ENCODE results near the gene ATXN7L1. TPM values are rescaled to one million over a fixed set of nuclear protein-coding genes. Genes with fewer than 3 reads are reported as not detected.
A peak's percentile ranks its signal among the peaks of the same experiment; 100 is the strongest.
"Not testable (repeated sequence)": the region's sequence is repeated elsewhere in the genome, so short reads cannot be mapped to it uniquely, and the experiment has no call there.

The ATXN7L1 gene
- total RNA-seq, 1 experiment from 2014 or later, result 14.6 TPM

DNA sequence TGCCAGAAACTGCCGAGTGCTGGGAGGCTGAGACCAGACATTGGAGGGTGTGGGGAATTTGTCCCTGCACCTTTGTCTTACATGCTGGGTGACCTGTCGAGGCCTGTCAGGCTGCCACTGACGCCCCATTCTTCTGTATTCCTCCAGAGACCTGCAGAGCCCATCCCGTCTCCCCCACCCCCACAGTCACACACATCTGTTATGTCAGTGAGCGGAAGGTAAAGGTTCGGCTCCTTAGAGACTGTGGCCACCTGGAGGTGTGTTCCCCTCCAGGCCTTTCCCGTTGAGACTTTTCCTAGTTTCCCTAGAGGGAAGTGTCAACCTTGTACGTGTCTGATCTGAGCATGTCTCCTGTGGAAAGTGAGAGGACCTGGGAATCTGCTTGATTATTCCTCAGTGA is 84.5 kb downstream of the ATXN7L1 start:
- H3K79me2 ChIP-seq (ENCODE audit: low read depth), result no peaks in the 10 kb centered on the region
- no TSS peak for BruUV-seq (replicated peaks)
- intact Hi-C loops (cut with micrococcal nuclease; ENCODE audit: unreplicated experiment), result loop anchor here (1.0 to 2.0 kb wide), 2 partner anchors 15 to 38 kb away; no protein-coding TSS in a partner anchor
- H3K9me2 ChIP-seq (ENCODE audit: insufficient read depth), result no peaks in the 10 kb centered on the region
- H3K4me2 ChIP-seq, result peak overlapping the region; percentile 16; the same call in 1 of the 2 replicates
- H3K27me3 ChIP-seq (ENCODE audit: insufficient read depth, low read depth), result no peaks in the 10 kb centered on the region
- H3K36me3 ChIP-seq (ENCODE audit: low read depth), result no peaks in the 10 kb centered on the region
- ChIA-PET CTCF (no interaction called here), POLR2A (ENCODE audit: unreplicated experiment) (no interaction called here)
- H3K4me1 ChIP-seq (replicated peaks; ENCODE audit: insufficient read depth), result peaks cover 62% of the 10 kb centered on the region
- no peak for TF ChIP-seq EZH2 (IDR thresholded peaks at IDR 0.05; ENCODE audit: low read depth)
- no peak for TF ChIP-seq CTCF (conservative IDR thresholded peaks at IDR 0.05)
- peaks cover 20% of the 10 kb centered on the region; the same call in 1 of the 2 replicates for H3F3A ChIP-seq (ENCODE audit: insufficient read depth, low read depth)
- no peaks in the 10 kb centered on the region for H4K20me1 ChIP-seq (ENCODE audit: insufficient read depth)
- no peak for DNase-seq
- H2AFZ ChIP-seq, result no peak overlapping the region
- no peak overlapping the region for H3K4me3 ChIP-seq
- no peaks in the 10 kb centered on the region for H3K9me3 ChIP-seq (ENCODE audit: insufficient read depth, low read depth)
- no peak overlapping the region for H3K27ac ChIP-seq

- Histone ChIP-seq H3K79me2 (ENCODE audit: low read depth) (no peaks in the 10 kb centered on the region), H3K9me3 (ENCODE audit: insufficient read depth, low read depth) (no peaks in the 10 kb centered on the region), H2AFZ (no peak overlapping the region), H3K4me1 (replicated peaks; ENCODE audit: insufficient read depth) (peaks cover 66% of the 10 kb centered on the region), H3K27ac (no peak overlapping the region), H3F3A (ENCODE audit: insufficient read depth, low read depth) (peaks cover 20% of the 10 kb centered on the region; the same call in 1 of the 2 replicates), H3K9me2 (ENCODE audit: insufficient read depth) (no peaks in the 10 kb centered on the region), H3K36me3 (ENCODE audit: low read depth) (no peaks in the 10 kb centered on the region), H3K4me3 (no peak overlapping the region), H3K27me3 (ENCODE audit: insufficient read depth, low read depth) (no peaks in the 10 kb centered on the region), H4K20me1 (ENCODE audit: insufficient read depth) (no peaks in the 10 kb centered on the region), H3K4me2 (peak overlapping the region; percentile 16; the same call in 1 of the 2 replicates)
- peak; percentile 83 to 85 for DNase-seq
- ChIA-PET CTCF (no interaction called here), POLR2A (ENCODE audit: unreplicated experiment) (no interaction called here)
- BruUV-seq (replicated peaks), result no TSS peak
- intact Hi-C loops (cut with micrococcal nuclease; ENCODE audit: unreplicated experiment), result loop anchor here (1.0 to 2.0 kb wide), 2 partner anchors 14 to 39 kb away; no protein-coding TSS in a partner anchor
- TF ChIP-seq CTCF (conservative IDR thresholded peaks at IDR 0.05) (no peak), EZH2 (IDR thresholded peaks at IDR 0.05; ENCODE audit: low read depth) (no peak)
These were observed 85.4 kb downstream of the ATXN7L1 start for GRCh38 chr7:105790996-105791395.

DNA sequence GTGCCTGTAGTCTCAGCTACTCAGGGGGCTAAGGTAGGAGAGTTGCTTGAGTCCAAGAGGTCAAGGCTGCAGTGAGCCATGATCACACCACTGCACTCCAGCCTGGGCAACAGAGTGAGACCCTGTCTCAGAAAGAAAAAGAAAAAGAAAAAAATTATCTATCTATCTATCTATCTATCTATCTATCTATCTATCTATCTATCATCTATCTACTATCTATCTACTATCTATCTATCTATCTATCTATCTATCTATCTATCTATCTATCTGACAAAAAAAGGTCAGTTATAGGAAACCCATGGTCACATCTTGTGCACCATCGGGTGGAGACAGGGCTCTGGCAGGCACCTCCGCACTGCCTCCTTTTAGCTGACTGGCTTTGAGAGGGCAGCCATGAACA is 85.9 kb downstream of the ATXN7L1 start:
- intact Hi-C loops (cut with micrococcal nuclease; ENCODE audit: unreplicated experiment), result loop anchor here (2.0 kb wide), 1 partner anchor 14 kb away; no protein-coding TSS in a partner anchor
- H3K9me2 ChIP-seq (ENCODE audit: insufficient read depth); H3K27me3 ChIP-seq (ENCODE audit: insufficient read depth, low read depth); BruUV-seq (replicated peaks); POLR2A ChIA-PET (ENCODE audit: unreplicated experiment); H3K4me2 ChIP-seq; H3K4me3 ChIP-seq; H3K36me3 ChIP-seq (ENCODE audit: low read depth); CTCF ChIA-PET; H2AFZ ChIP-seq; H3K9me3 ChIP-seq (ENCODE audit: insufficient read depth, low read depth); H4K20me1 ChIP-seq (ENCODE audit: insufficient read depth); H3K27ac ChIP-seq; H3K79me2 ChIP-seq (ENCODE audit: low read depth); DNase-seq: not testable (repeated sequence)
- Histone ChIP-seq H3K4me1 (replicated peaks; ENCODE audit: insufficient read depth) (peaks cover 62% of the 10 kb centered on the region), H3F3A (ENCODE audit: insufficient read depth, low read depth) (peaks cover 19% of the 10 kb centered on the region; the same call in 1 of the 2 replicates)

DNA sequence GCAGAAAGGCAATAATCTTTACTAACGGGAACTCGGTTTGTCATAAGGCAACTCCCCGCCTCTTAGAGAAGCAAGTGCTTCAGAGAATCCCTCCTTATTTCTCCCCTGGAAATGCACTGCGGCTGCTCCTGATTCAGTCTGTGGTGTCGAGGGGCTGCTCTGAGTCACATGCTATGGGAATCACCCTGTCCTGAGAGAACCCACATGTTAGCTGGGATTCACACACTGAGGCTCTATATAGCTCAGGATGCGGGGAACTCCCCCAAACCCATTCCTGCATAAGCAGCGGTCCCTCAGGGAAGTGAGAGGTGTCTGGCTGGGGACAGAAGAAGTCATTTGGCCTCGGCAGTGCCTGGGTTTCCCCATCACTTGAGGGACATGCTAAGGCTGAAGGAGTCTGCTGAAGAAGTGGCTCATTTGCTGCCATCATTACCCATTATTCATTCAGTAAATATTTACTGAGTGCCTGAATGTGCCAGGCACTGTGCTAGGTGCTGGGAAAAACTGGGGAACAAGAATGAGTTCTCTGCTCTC is 87.5 kb downstream of the ATXN7L1 start:
- Histone ChIP-seq H3K27ac (no peak overlapping the region), H3K9me2 (ENCODE audit: insufficient read depth) (no peaks in the 10 kb centered on the region), H3K79me2 (ENCODE audit: low read depth) (no peaks in the 10 kb centered on the region), H3K4me1 (replicated peaks; ENCODE audit: insufficient read depth) (peaks cover 47% of the 10 kb centered on the region), H3K36me3 (ENCODE audit: low read depth) (no peaks in the 10 kb centered on the region), H3K27me3 (ENCODE audit: insufficient read depth, low read depth) (no peaks in the 10 kb centered on the region), H3K9me3 (ENCODE audit: insufficient read depth, low read depth) (no peaks in the 10 kb centered on the region), H3K4me3 (no peak overlapping the region), H3K4me2 (no peak overlapping the region), H3F3A (ENCODE audit: insufficient read depth, low read depth) (peaks cover 9% of the 10 kb centered on the region; the same call in 1 of the 2 replicates), H2AFZ (no peak overlapping the region), H4K20me1 (ENCODE audit: insufficient read depth) (no peaks in the 10 kb centered on the region)
- no peak for DNase-seq
- intact Hi-C loops (cut with micrococcal nuclease; ENCODE audit: unreplicated experiment), result no loop called here
- ChIA-PET POLR2A (ENCODE audit: unreplicated experiment) (no interaction called here), CTCF (no interaction called here)
- no peak for TF ChIP-seq EZH2 (IDR thresholded peaks at IDR 0.05; ENCODE audit: low read depth)
- TF ChIP-seq CTCF (conservative IDR thresholded peaks at IDR 0.05), result no peak
- no TSS peak for BruUV-seq (replicated peaks)
